Neural progenitor cell (in vitro differentiated cells): ENCODE measurements around the gene MERTK. TPM values are rescaled to one million over a fixed set of nuclear protein-coding genes. Genes with fewer than 3 reads are reported as not detected.
"Not testable (repeated sequence)": the region's sequence is repeated elsewhere in the genome, so short reads cannot be mapped to it uniquely, and the experiment has no call there.

Experiments used
- DNase-seq: peaks from one replicate; pipeline ENCODE4 v3.0.0-alpha.2; 2016; ENCODE audit warnings: low spot score
- H2AFZ ChIP-seq: fragments of 200-600 bp; sonication (generic); replicated peaks from 2 replicates; pipeline ENCODE4 v1.6.1; 2016; ENCODE audit warnings: antibody characterized with exemption
- H3F3A ChIP-seq: fragments of 200-600 bp; sonication (generic); 2 replicates; pipeline ENCODE4 v1.6.1; 2016; ENCODE audit warnings: antibody characterized with exemption, low read depth
- H3K27ac ChIP-seq: fragments of 200-600 bp; sonication (generic); 2 replicates; pipeline ENCODE4 v1.5.1; 2016; ENCODE audit warnings: mild to moderate bottlenecking
- H3K27me3 ChIP-seq: fragments of 200-600 bp; sonication (generic); 2 replicates; pipeline ENCODE4 v1.6.1; 2016; ENCODE audit warnings: mild to moderate bottlenecking, moderate library complexity
- H3K36me3 ChIP-seq: fragments of 200-600 bp; sonication (generic); 2 replicates; pipeline ENCODE4 v1.5.1; 2016
- H3K4me1 ChIP-seq: fragments of 200-600 bp; sonication (generic); 2 replicates; pipeline ENCODE4 v1.6.1; 2016; ENCODE audit warnings: mixed run types
- H3K4me2 ChIP-seq: fragments of 200-600 bp; sonication (generic); 2 replicates; pipeline ENCODE4 v1.6.1; 2016
- H3K4me3 ChIP-seq: fragments of 200-600 bp; sonication (generic); 2 replicates; pipeline ENCODE4 v1.5.1; 2016
- H3K79me2 ChIP-seq: fragments of 200-600 bp; sonication (generic); 2 replicates; pipeline ENCODE4 v1.6.1; 2016; ENCODE audit warnings: low read depth
- H3K9ac ChIP-seq: fragments of 200-600 bp; sonication (generic); 2 replicates; pipeline ENCODE4 v1.6.1; 2016
- H3K9me3 ChIP-seq: fragments of 200-600 bp; sonication (generic); 2 replicates; pipeline ENCODE4 v1.5.1; 2016; ENCODE audit warnings: low read depth
- H4K20me1 ChIP-seq: fragments of 200-600 bp; sonication (generic); 2 replicates; pipeline ENCODE4 v1.6.1; 2016; ENCODE audit warnings: low read depth
- H3K27ac Mint-ChIP-seq: 3 replicates; pipeline ENCODE4 v1.8.0; 2021; ENCODE audit warnings: mixed read lengths
- H3K27me3 Mint-ChIP-seq: 2 replicates; pipeline ENCODE4 v1.8.0; 2022; ENCODE audit warnings: low read depth, mild to moderate bottlenecking, inconsistent platforms, moderate library complexity, mixed read lengths; ENCODE audit not compliant: insufficient read depth
- H3K36me3 Mint-ChIP-seq: 3 replicates; pipeline ENCODE4 v1.8.0; 2021; ENCODE audit warnings: mixed read lengths
- H3K4me1 Mint-ChIP-seq: 3 replicates; pipeline ENCODE4 v1.8.0; 2021; ENCODE audit warnings: mixed read lengths
- H3K4me3 Mint-ChIP-seq: 3 replicates; pipeline ENCODE4 v1.8.0; 2021; ENCODE audit warnings: mild to moderate bottlenecking, moderate library complexity, mixed read lengths
- H3K9me3 Mint-ChIP-seq: 3 replicates; pipeline ENCODE4 v1.8.0; 2020; ENCODE audit warnings: mixed read lengths
- CTCF ChIP-seq: fragments of 200-600 bp; sonication (generic); IDR thresholded peaks from 2 replicates; pipeline ENCODE4 v1.5.1; 2017; ENCODE audit warnings: antibody characterized with exemption, mild to moderate bottlenecking
- EZH2 ChIP-seq: fragments of 200-600 bp; sonication (generic); IDR thresholded peaks from 2 replicates; pipeline ENCODE4 v1.6.1; 2017; ENCODE audit warnings: antibody characterized with exemption, mild to moderate bottlenecking, moderate library complexity
- EZH2phosphoT487 ChIP-seq: fragments of 200-600 bp; sonication (generic); IDR thresholded peaks from 2 replicates; pipeline ENCODE4 v1.6.1; 2017; ENCODE audit warnings: antibody characterized with exemption
- total RNA-seq: library from RNA; depleted of rRNA; stranded (reverse); fragments of >200 nt; gene quantifications from 2 replicates; pipeline ENCODE4 v1.2.3, GENCODE V29; 2015; ENCODE audit warnings: low replicate concordance

Gene MERTK
- total RNA-seq, 1 donor from 2014 or later = 6.1 TPM

GRCh38 chr2:112035786-112036185 lies 137.4 kb downstream of the MERTK start:
- TF ChIP-seq CTCF (no peak), EZH2phosphoT487 (no peak), EZH2 (no peak)
- Histone ChIP-seq H3K4me1 (peaks cover 15% of the 10 kb centered on the region), H3K9ac (no peak overlapping the region), H3F3A (peaks cover 16% of the 10 kb centered on the region), H4K20me1 (no peaks in the 10 kb centered on the region), H3K79me2 (no peaks in the 10 kb centered on the region), H3K4me3 (no peak overlapping the region), H3K9me3 (no peaks in the 10 kb centered on the region), H3K27me3 (no peaks in the 10 kb centered on the region), H3K4me2 (no peak overlapping the region), H3K36me3 (no peaks in the 10 kb centered on the region), H3K27ac (no peak overlapping the region), H2AFZ (no peak overlapping the region)
- H3K4me3 Mint-ChIP-seq = no peak overlapping the region
- no peak overlapping the region for H3K27ac Mint-ChIP-seq
- peaks cover 13% of the 10 kb centered on the region for H3K9me3 Mint-ChIP-seq
- no peak for DNase-seq
- peaks cover 2% of the 10 kb centered on the region for H3K27me3 Mint-ChIP-seq
- peaks cover 3% of the 10 kb centered on the region for H3K36me3 Mint-ChIP-seq
- peaks cover 6% of the 10 kb centered on the region for H3K4me1 Mint-ChIP-seq

- H3K4me1 ChIP-seq, H4K20me1 ChIP-seq, H3K4me2 ChIP-seq, H3K27ac ChIP-seq, H3K27me3 ChIP-seq, H3K9me3 ChIP-seq, H3K4me3 ChIP-seq, H3K79me2 ChIP-seq, H3K4me1 Mint-ChIP-seq, H3K36me3 Mint-ChIP-seq, DNase-seq, H3F3A ChIP-seq, H3K4me3 Mint-ChIP-seq, H3K36me3 ChIP-seq, H3K27me3 Mint-ChIP-seq, H2AFZ ChIP-seq, H3K9ac ChIP-seq, H3K27ac Mint-ChIP-seq: not testable (repeated sequence)
- H3K9me3 Mint-ChIP-seq = peaks cover 18% of the 10 kb centered on the region
Measured at GRCh38 chr2:112039556-112039955, 141.1 kb downstream of the MERTK start.

- H3K36me3 ChIP-seq, H3K36me3 Mint-ChIP-seq, H3K4me2 ChIP-seq, H3K4me1 Mint-ChIP-seq, H3K79me2 ChIP-seq, H3K27me3 ChIP-seq, H3K4me1 ChIP-seq, H3K27me3 Mint-ChIP-seq, DNase-seq, H2AFZ ChIP-seq, H3K27ac Mint-ChIP-seq, H3K9me3 ChIP-seq, H3K4me3 Mint-ChIP-seq, H4K20me1 ChIP-seq, H3K4me3 ChIP-seq, H3K9ac ChIP-seq, H3F3A ChIP-seq, H3K27ac ChIP-seq: not testable (repeated sequence)
- H3K9me3 Mint-ChIP-seq = peaks cover 18% of the 10 kb centered on the region
Measured at GRCh38 chr2:112040066-112040465, 141.7 kb downstream of the MERTK start.

- H4K20me1 ChIP-seq, H3K4me1 Mint-ChIP-seq, H3F3A ChIP-seq, H2AFZ ChIP-seq, H3K4me2 ChIP-seq, H3K27me3 Mint-ChIP-seq, DNase-seq, H3K79me2 ChIP-seq, H3K27ac ChIP-seq, H3K36me3 Mint-ChIP-seq, H3K27me3 ChIP-seq, H3K4me3 Mint-ChIP-seq, H3K4me3 ChIP-seq, H3K36me3 ChIP-seq, H3K9me3 ChIP-seq, H3K4me1 ChIP-seq, H3K9ac ChIP-seq, H3K27ac Mint-ChIP-seq: not testable (repeated sequence)
- peaks cover 25% of the 10 kb centered on the region for H3K9me3 Mint-ChIP-seq
Measured at GRCh38 chr2:112041460-112041859, 143.1 kb downstream of the MERTK start.

GRCh38 chr2:112045446-112046014 lies 147.1 kb downstream of the MERTK start:
- Mint-ChIP-seq H3K4me3 (no peak overlapping the region), H3K27ac (no peak overlapping the region), H3K4me1 (peaks cover 6% of the 10 kb centered on the region), H3K27me3 (peaks cover 12% of the 10 kb centered on the region), H3K36me3 (peaks cover 3% of the 10 kb centered on the region), H3K9me3 (peaks cover 23% of the 10 kb centered on the region)
- H3F3A ChIP-seq = peaks cover 6% of the 10 kb centered on the region
- H3K36me3 ChIP-seq = no peaks in the 10 kb centered on the region
- H3K79me2 ChIP-seq = no peaks in the 10 kb centered on the region
- H2AFZ ChIP-seq = no peak overlapping the region
- H3K4me3 ChIP-seq = no peak overlapping the region
- no peak for DNase-seq
- H3K9me3 ChIP-seq = peaks cover 3% of the 10 kb centered on the region
- no peak overlapping the region for H3K27ac ChIP-seq
- no peaks in the 10 kb centered on the region for H3K27me3 ChIP-seq
- no peak for TF ChIP-seq EZH2phosphoT487
- H3K9ac ChIP-seq = no peak overlapping the region
- no peaks in the 10 kb centered on the region for H4K20me1 ChIP-seq
- peaks cover 9% of the 10 kb centered on the region for H3K4me1 ChIP-seq
- H3K4me2 ChIP-seq = no peak overlapping the region
